HepG2 (cell line): ENCODE results near the gene AUP1. TPM values are rescaled to one million over a fixed set of nuclear protein-coding genes. Genes with fewer than 3 reads are reported as not detected.
A peak's percentile ranks its signal among the peaks of the same experiment; 100 is the strongest.

Experiments used
- ELF3 ChIP-seq: IDR thresholded peaks from 2 replicates; pipeline ENCODE4 v1.6.1; 2016; ENCODE audit warnings: missing genetic modification reagents, missing compliant biosample characterization
- HOXD1 ChIP-seq: sonication (generic); formaldehyde crosslinking; IDR thresholded peaks from 2 replicates; pipeline ENCODE4 v1.5.0; 2020; ENCODE audit warnings: missing genetic modification reagents
- ISX ChIP-seq: sonication (generic); formaldehyde crosslinking; conservative IDR thresholded peaks from 2 replicates; pipeline ENCODE4 v1.5.0; 2020; ENCODE audit warnings: missing genetic modification reagents
- KDM6A ChIP-seq: IDR thresholded peaks from 2 replicates; pipeline ENCODE4 v1.6.1; 2016; ENCODE audit warnings: low read depth
- MTA3 ChIP-seq: sonication (generic); formaldehyde crosslinking; IDR thresholded peaks from 2 replicates; pipeline ENCODE4 v1.4.0; 2020; ENCODE audit warnings: missing genetic modification reagents
- SIX1 ChIP-seq: sonication (generic); formaldehyde crosslinking; IDR thresholded peaks from 2 replicates; pipeline ENCODE4 v1.4.0; 2020; ENCODE audit warnings: missing genetic modification reagents, borderline replicate concordance
- SYNCRIP ChIP-seq: fragments of 200-400 bp; formaldehyde crosslinking; IDR thresholded peaks from 2 replicates; pipeline ENCODE4 v1.6.1; 2018; ENCODE audit warnings: mild to moderate bottlenecking, low read depth, low read length; ENCODE audit not compliant: insufficient read depth
- TSC22D2 ChIP-seq: sonication (generic); formaldehyde crosslinking; IDR thresholded peaks from 2 replicates; pipeline ENCODE4 v1.5.1; 2020; ENCODE audit warnings: missing genetic modification reagents, mild to moderate bottlenecking, borderline replicate concordance
- ZC3H13 ChIP-seq: sonication (generic); formaldehyde crosslinking; IDR thresholded peaks from 2 replicates; pipeline ENCODE4 v1.8.1; 2023; ENCODE audit warnings: mild to moderate bottlenecking, missing genetic modification reagents, moderate library complexity
- ZNF256 ChIP-seq: sonication (generic); formaldehyde crosslinking; conservative IDR thresholded peaks from 2 replicates; pipeline ENCODE4 v1.4.0; 2020; ENCODE audit warnings: missing genetic modification reagents
- ZNF672 ChIP-seq: sonication (generic); formaldehyde crosslinking; IDR thresholded peaks from 2 replicates; pipeline ENCODE4 v1.8.1; 2022; ENCODE audit warnings: missing genetic modification reagents
- ZSCAN25 ChIP-seq: sonication (generic); formaldehyde crosslinking; IDR thresholded peaks from 2 replicates; pipeline ENCODE4 v1.8.0; 2022; ENCODE audit warnings: mild to moderate bottlenecking, missing genetic modification reagents
- polyA plus RNA-seq, 8 experiments: library from polyadenylated mRNA; depleted of rRNA in 3 of 8; stranded (reverse) in 7 of 8; unstranded in 1 of 8; fragments of >200 nt; fragmentation: Illumina TruSeq in 4 of 8; extraction: Trizol in 4 of 8; gene quantifications; 2 replicates each; pipeline versions ENCODE4 v1.2.1 to v1.2.3, GENCODE V29; 2011 to 2016; ENCODE audit warnings: low read depth in 4 of 8, missing spikeins in 1 of 8, mixed read lengths in 1 of 8; ENCODE audit not compliant: insufficient read depth in 1 of 8
- total RNA-seq, 5 experiments: library from RNA; depleted of rRNA; stranded (reverse); fragments of >200 nt; fragmentation: Illumina TruSeq; extraction: Trizol; gene quantifications; 2 replicates each; pipeline ENCODE4 v1.2.3, GENCODE V29; 2016; ENCODE audit warnings: low read depth in 1 of 5
- TF ChIP-seq, protein P1 (sequence below): sonication (generic); formaldehyde crosslinking; conservative IDR thresholded peaks from 2 replicates; pipeline ENCODE4 v1.8.0; 2022; ENCODE audit warnings: missing genetic modification reagents
- TF ChIP-seq, protein P2 (sequence below): sonication (generic); formaldehyde crosslinking; IDR thresholded peaks from 2 replicates; pipeline ENCODE4 v1.8.0; 2022; ENCODE audit warnings: mild to moderate bottlenecking, missing genetic modification reagents, moderate library complexity
- TF ChIP-seq, protein P3 (sequence below): sonication (generic); formaldehyde crosslinking; IDR thresholded peaks from 2 replicates; pipeline ENCODE4 v1.8.1; 2022; ENCODE audit warnings: low read depth, mild to moderate bottlenecking, missing genetic modification reagents
- TF ChIP-seq, protein P4 (sequence below): sonication (generic); formaldehyde crosslinking; IDR thresholded peaks from 2 replicates; pipeline ENCODE4 v1.5.1; 2020; ENCODE audit warnings: mild to moderate bottlenecking, missing genetic modification reagents, moderate library complexity
- TF ChIP-seq, protein P5 (sequence below): sonication (generic); formaldehyde crosslinking; IDR thresholded peaks from 2 replicates; pipeline ENCODE4 v1.4.0; 2020; ENCODE audit warnings: missing genetic modification reagents

AUP1 gene
- total and polyA plus RNA-seq, 2 of the 13 experiments (the other 11 are each of a cell fraction or from before 2014, with no cell fraction given), result 174 to 267 TPM

DNA sequence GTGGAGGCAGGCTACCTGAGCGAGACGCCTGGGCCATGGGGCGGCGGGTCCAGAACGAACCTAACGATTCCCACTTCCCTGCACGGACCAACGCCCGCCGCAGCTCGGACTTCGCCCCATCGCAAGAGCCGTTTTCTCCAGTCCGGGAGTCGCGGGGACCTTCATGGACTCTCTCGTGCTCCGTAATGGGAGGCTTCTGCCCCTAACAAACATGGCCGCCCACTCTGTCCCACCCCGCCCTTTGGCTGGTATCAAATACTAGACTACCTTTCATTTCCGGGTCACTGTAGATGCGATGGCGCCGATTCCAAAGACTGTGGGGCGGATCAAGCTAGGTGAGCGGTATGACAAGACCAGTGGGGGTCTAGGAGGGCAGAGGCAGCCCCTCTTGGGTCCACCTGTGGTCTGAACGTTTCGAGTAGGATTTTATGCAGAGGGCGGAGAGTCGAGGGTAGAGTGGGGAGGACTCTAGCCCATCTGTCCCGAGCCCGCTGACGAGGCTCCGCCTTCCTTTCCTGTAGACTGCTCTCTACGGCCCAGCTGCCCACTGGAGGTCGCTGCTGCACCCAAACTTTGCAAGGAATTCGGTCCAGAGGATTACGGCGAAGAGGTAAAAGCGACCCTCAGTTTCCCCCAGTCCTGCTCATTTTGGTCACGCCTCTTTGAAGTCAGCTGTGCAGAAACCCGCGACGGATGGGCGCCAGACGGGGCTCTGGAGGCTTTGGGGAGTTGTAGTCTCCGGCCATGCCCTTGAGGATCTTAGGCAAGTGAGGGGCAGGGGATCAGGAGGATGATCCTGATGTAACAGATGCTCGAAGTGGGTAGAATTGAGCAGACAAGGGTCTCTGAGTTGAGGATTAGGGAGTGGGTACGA lies 46.5 kb downstream of the AUP1 start, which contains the start of the genes CCDC142 and TTC31 (continued):
- TF ChIP-seq, protein P1, sequence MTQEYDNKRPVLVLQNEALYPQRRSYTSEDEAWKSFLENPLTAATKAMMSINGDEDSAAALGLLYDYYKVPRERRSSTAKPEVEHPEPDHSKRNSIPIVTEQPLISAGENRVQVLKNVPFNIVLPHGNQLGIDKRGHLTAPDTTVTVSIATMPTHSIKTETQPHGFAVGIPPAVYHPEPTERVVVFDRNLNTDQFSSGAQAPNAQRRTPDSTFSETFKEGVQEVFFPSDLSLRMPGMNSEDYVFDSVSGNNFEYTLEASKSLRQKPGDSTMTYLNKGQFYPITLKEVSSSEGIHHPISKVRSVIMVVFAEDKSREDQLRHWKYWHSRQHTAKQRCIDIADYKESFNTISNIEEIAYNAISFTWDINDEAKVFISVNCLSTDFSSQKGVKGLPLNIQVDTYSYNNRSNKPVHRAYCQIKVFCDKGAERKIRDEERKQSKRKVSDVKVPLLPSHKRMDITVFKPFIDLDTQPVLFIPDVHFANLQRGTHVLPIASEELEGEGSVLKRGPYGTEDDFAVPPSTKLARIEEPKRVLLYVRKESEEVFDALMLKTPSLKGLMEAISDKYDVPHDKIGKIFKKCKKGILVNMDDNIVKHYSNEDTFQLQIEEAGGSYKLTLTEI (CRISPR knock-in tag), result no peak
- TF ChIP-seq, protein P2, sequence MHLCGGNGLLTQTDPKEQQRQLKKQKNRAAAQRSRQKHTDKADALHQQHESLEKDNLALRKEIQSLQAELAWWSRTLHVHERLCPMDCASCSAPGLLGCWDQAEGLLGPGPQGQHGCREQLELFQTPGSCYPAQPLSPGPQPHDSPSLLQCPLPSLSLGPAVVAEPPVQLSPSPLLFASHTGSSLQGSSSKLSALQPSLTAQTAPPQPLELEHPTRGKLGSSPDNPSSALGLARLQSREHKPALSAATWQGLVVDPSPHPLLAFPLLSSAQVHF, result peak; percentile 80; the same call in 1 of the 2 replicates
- TF ChIP-seq, protein P3, sequence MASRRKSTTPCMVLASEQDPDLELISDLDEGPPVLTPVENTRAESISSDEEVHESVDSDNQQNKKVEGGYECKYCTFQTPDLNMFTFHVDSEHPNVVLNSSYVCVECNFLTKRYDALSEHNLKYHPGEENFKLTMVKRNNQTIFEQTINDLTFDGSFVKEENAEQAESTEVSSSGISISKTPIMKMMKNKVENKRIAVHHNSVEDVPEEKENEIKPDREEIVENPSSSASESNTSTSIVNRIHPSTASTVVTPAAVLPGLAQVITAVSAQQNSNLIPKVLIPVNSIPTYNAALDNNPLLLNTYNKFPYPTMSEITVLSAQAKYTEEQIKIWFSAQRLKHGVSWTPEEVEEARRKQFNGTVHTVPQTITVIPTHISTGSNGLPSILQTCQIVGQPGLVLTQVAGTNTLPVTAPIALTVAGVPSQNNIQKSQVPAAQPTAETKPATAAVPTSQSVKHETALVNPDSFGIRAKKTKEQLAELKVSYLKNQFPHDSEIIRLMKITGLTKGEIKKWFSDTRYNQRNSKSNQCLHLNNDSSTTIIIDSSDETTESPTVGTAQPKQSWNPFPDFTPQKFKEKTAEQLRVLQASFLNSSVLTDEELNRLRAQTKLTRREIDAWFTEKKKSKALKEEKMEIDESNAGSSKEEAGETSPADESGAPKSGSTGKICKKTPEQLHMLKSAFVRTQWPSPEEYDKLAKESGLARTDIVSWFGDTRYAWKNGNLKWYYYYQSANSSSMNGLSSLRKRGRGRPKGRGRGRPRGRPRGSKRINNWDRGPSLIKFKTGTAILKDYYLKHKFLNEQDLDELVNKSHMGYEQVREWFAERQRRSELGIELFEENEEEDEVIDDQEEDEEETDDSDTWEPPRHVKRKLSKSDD (CRISPR knock-in tag), result peak; percentile 77
- TF ChIP-seq, protein P4, sequence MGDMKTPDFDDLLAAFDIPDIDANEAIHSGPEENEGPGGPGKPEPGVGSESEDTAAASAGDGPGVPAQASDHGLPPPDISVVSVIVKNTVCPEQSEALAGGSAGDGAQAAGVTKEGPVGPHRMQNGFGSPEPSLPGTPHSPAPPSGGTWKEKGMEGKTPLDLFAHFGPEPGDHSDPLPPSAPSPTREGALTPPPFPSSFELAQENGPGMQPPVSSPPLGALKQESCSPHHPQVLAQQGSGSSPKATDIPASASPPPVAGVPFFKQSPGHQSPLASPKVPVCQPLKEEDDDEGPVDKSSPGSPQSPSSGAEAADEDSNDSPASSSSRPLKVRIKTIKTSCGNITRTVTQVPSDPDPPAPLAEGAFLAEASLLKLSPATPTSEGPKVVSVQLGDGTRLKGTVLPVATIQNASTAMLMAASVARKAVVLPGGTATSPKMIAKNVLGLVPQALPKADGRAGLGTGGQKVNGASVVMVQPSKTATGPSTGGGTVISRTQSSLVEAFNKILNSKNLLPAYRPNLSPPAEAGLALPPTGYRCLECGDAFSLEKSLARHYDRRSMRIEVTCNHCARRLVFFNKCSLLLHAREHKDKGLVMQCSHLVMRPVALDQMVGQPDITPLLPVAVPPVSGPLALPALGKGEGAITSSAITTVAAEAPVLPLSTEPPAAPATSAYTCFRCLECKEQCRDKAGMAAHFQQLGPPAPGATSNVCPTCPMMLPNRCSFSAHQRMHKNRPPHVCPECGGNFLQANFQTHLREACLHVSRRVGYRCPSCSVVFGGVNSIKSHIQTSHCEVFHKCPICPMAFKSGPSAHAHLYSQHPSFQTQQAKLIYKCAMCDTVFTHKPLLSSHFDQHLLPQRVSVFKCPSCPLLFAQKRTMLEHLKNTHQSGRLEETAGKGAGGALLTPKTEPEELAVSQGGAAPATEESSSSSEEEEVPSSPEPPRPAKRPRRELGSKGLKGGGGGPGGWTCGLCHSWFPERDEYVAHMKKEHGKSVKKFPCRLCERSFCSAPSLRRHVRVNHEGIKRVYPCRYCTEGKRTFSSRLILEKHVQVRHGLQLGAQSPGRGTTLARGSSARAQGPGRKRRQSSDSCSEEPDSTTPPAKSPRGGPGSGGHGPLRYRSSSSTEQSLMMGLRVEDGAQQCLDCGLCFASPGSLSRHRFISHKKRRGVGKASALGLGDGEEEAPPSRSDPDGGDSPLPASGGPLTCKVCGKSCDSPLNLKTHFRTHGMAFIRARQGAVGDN (CRISPR knock-in tag), result peak; percentile 78
- peak; percentile 73; the same call in 1 of the 2 replicates for TF ChIP-seq ZSCAN25
- TF ChIP-seq SIX1 (CRISPR knock-in tag), result peak; percentile 92
- no peak for TF ChIP-seq MTA3 (CRISPR knock-in tag)
- peak; percentile 80 for TF ChIP-seq ELF3 (CRISPR knock-in tag)
- TF ChIP-seq SYNCRIP, result no peak
- TF ChIP-seq, protein P5, sequence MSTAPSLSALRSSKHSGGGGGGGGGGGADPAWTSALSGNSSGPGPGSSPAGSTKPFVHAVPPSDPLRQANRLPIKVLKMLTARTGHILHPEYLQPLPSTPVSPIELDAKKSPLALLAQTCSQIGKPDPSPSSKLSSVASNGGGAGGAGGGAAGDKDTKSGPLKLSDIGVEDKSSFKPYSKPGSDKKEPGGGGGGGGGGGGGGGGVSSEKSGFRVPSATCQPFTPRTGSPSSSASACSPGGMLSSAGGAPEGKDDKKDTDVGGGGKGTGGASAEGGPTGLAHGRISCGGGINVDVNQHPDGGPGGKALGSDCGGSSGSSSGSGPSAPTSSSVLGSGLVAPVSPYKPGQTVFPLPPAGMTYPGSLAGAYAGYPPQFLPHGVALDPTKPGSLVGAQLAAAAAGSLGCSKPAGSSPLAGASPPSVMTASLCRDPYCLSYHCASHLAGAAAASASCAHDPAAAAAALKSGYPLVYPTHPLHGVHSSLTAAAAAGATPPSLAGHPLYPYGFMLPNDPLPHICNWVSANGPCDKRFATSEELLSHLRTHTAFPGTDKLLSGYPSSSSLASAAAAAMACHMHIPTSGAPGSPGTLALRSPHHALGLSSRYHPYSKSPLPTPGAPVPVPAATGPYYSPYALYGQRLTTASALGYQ, result peak; percentile 82; the same call in 1 of the 2 replicates
- TF ChIP-seq ZC3H13 (CRISPR knock-in tag), result peak; percentile 98
- TF ChIP-seq ZNF256, result no peak
- peak; percentile 2; the same call in 1 of the 2 replicates for TF ChIP-seq TSC22D2
- 0 out of 2 replicates have a peak, but pooled peaks have one; percentile 1 for TF ChIP-seq KDM6A
- TF ChIP-seq ISX, result no peak
- TF ChIP-seq ZNF672 (CRISPR knock-in tag), result 0 out of 2 replicates have a peak, but pooled peaks have one; percentile 62
- TF ChIP-seq HOXD1 (CRISPR knock-in tag), result peak; percentile 50; the same call in 1 of the 2 replicates
